Osteocyte (in vitro differentiated cells): ENCODE results near the gene FFAR3. TPM values are rescaled to one million over a fixed set of nuclear protein-coding genes. Genes with fewer than 3 reads are reported as not detected.

Experiments used
- DNase-seq: peaks from one replicate; pipeline ENCODE4 v3.0.0; 2021; ENCODE audit warnings: mixed read lengths; ENCODE audit not compliant: unreplicated experiment; ENCODE audit errors: extremely low spot score
- H3K27ac Mint-ChIP-seq: one replicate; pipeline ENCODE4 v1.8.0; 2021; ENCODE audit warnings: mild to moderate bottlenecking, mixed read lengths; ENCODE audit not compliant: unreplicated experiment
- H3K27me3 Mint-ChIP-seq: one replicate; pipeline ENCODE4 v1.8.0; 2021; ENCODE audit warnings: mixed read lengths; ENCODE audit not compliant: unreplicated experiment
- H3K36me3 Mint-ChIP-seq: one replicate; pipeline ENCODE4 v1.8.0; 2021; ENCODE audit warnings: mixed read lengths; ENCODE audit not compliant: unreplicated experiment
- H3K4me1 Mint-ChIP-seq: one replicate; pipeline ENCODE4 v1.8.0; 2021; ENCODE audit warnings: mixed read lengths; ENCODE audit not compliant: unreplicated experiment
- H3K4me3 Mint-ChIP-seq: one replicate; pipeline ENCODE4 v1.8.0; 2021; ENCODE audit warnings: mild to moderate bottlenecking, moderate library complexity, mixed read lengths; ENCODE audit not compliant: unreplicated experiment
- H3K9me3 Mint-ChIP-seq: one replicate; pipeline ENCODE4 v1.8.0; 2021; ENCODE audit warnings: mixed read lengths; ENCODE audit not compliant: unreplicated experiment
- total RNA-seq: library from RNA; stranded (reverse); gene quantifications from 2 replicates; pipeline ENCODE4 v1.2.1, GENCODE V29; 2021
- TF ChIP-seq, protein P1 (sequence below): fragments of 200-600 bp; sonication (generic); IDR thresholded peaks from 2 replicates; pipeline ENCODE4 v1.5.0; 2021; ENCODE audit warnings: antibody characterized with exemption, mild to moderate bottlenecking, moderate library complexity

FFAR3 gene
- total RNA-seq, 1 donor from 2014 or later: not detected

GRCh38 chr19:35381926-35382325, 23.7 kb downstream of the FFAR3 start:
- no peak overlapping the region for H3K4me3 Mint-ChIP-seq

DNA sequence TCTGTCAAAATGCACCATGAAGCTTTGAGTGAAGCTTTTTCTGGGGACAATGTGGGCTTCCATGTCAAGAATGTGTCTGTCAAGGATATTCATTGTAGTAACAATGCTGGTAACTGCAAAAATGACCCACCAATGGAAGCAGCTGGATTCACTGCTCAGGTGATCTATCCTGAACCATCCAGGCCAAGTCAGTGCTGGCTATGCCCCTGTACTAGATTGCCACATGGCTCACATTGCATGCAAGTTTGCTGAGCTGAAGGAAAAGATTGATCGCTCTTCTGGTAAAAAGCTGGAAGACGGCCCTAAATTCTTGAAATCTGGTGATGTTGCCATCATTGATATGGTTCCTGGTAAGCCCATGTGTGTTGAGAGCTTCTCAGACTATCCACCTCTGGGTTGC, 25.3 kb downstream of the FFAR3 start:
- Mint-ChIP-seq H3K27ac (no peak overlapping the region), H3K4me3 (no peak overlapping the region), H3K36me3 (no peaks in the 10 kb centered on the region), H3K9me3 (peaks cover 11% of the 10 kb centered on the region), H3K4me1 (no peaks in the 10 kb centered on the region), H3K27me3 (no peaks in the 10 kb centered on the region)
- DNase-seq: peak; percentile 25
- TF ChIP-seq, protein P1, sequence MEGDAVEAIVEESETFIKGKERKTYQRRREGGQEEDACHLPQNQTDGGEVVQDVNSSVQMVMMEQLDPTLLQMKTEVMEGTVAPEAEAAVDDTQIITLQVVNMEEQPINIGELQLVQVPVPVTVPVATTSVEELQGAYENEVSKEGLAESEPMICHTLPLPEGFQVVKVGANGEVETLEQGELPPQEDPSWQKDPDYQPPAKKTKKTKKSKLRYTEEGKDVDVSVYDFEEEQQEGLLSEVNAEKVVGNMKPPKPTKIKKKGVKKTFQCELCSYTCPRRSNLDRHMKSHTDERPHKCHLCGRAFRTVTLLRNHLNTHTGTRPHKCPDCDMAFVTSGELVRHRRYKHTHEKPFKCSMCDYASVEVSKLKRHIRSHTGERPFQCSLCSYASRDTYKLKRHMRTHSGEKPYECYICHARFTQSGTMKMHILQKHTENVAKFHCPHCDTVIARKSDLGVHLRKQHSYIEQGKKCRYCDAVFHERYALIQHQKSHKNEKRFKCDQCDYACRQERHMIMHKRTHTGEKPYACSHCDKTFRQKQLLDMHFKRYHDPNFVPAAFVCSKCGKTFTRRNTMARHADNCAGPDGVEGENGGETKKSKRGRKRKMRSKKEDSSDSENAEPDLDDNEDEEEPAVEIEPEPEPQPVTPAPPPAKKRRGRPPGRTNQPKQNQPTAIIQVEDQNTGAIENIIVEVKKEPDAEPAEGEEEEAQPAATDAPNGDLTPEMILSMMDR: no peak

More at GRCh38 chr19:35381926-35382325, 23.7 kb downstream of the FFAR3 start:
- Mint-ChIP-seq H3K27me3 (no peaks in the 10 kb centered on the region), H3K9me3 (peaks cover 7% of the 10 kb centered on the region), H3K4me1 (no peaks in the 10 kb centered on the region), H3K27ac (no peak overlapping the region), H3K36me3 (no peaks in the 10 kb centered on the region)
- TF ChIP-seq, protein P1: no peak
- DNase-seq: no peak

- Mint-ChIP-seq H3K27ac (no peak overlapping the region), H3K9me3 (peaks cover 11% of the 10 kb centered on the region), H3K27me3 (no peaks in the 10 kb centered on the region), H3K36me3 (no peaks in the 10 kb centered on the region), H3K4me3 (no peak overlapping the region), H3K4me1 (no peaks in the 10 kb centered on the region)
- TF ChIP-seq, protein P1: no peak
- DNase-seq: peak; percentile 6
These were observed 30.2 kb downstream of the FFAR3 start for GRCh38 chr19:35388277-35389054.

- TF ChIP-seq, protein P1: no peak
- DNase-seq: peak; percentile 19
- Mint-ChIP-seq H3K36me3 (no peaks in the 10 kb centered on the region), H3K27me3 (no peaks in the 10 kb centered on the region), H3K4me1 (no peaks in the 10 kb centered on the region), H3K27ac (no peak overlapping the region), H3K4me3 (no peak overlapping the region), H3K9me3 (peaks cover 11% of the 10 kb centered on the region)
These were observed 31.1 kb downstream of the FFAR3 start for GRCh38 chr19:35389192-35389861.
